OCI-LY3 (cell line): ENCODE measurements around the gene CASK.
"Not testable (repeated sequence)": the region's sequence is repeated elsewhere in the genome, so short reads cannot be mapped to it uniquely, and the experiment has no call there.

Experiments
- H2AFZ ChIP-seq: fragments of 200-600, 300-600 bp; shearing (Covaris generic); 2 replicates; pipeline ENCODE4 v1.6.0; 2014; ENCODE audit warnings: antibody characterized with exemption, low read depth, low read length
- H3K27ac ChIP-seq: fragments of 200-600, 300-600 bp; sonication (generic); 2 replicates; pipeline ENCODE4 v1.5.1; 2014; ENCODE audit warnings: mild to moderate bottlenecking, low read length, moderate library complexity, mixed read lengths
- H3K27me3 ChIP-seq: fragments of 200-600, 300-600 bp; sonication (generic); 2 replicates; pipeline ENCODE4 v1.6.1; 2014; ENCODE audit warnings: low read depth, low read length, mixed read lengths
- H3K36me3 ChIP-seq: fragments of 200-600, 300-600 bp; sonication (generic); replicated peaks from 2 replicates; pipeline ENCODE3; 2014; ENCODE audit warnings: low read depth, low read length, mixed read lengths
- H3K4me1 ChIP-seq: fragments of 300-600, 200-600 bp; sonication (generic); 2 replicates; pipeline ENCODE4 v1.6.1; 2014; ENCODE audit warnings: low read length, mixed read lengths
- H3K4me2 ChIP-seq: fragments of 200-600, 300-600 bp; sonication (generic); 2 replicates; pipeline ENCODE4 v1.6.1; 2014; ENCODE audit warnings: low read length, mixed read lengths
- H3K4me3 ChIP-seq: fragments of 300-600, 200-600 bp; sonication (generic); 2 replicates; pipeline ENCODE4 v1.5.1; 2014; ENCODE audit warnings: antibody characterized with exemption, mild to moderate bottlenecking, low read length, moderate library complexity
- H3K79me2 ChIP-seq: fragments of 300-600, 200-600 bp; shearing (Covaris generic); 2 replicates; pipeline ENCODE4 v1.6.1; 2014; ENCODE audit warnings: mild to moderate bottlenecking, low read length, mixed read lengths
- H3K9ac ChIP-seq: fragments of 300-600, 200-600 bp; shearing (Covaris generic); 2 replicates; pipeline ENCODE4 v1.6.0; 2014; ENCODE audit warnings: mild to moderate bottlenecking, low read length, moderate library complexity
- H3K9me3 ChIP-seq: fragments of 200-600, 300-600 bp; shearing (Covaris generic); 2 replicates; pipeline ENCODE4 v1.6.1; 2014; ENCODE audit warnings: low read length, mixed read lengths; ENCODE audit not compliant: insufficient read depth
- H4K20me1 ChIP-seq: fragments of 200-600, 300-600 bp; sonication (generic); 2 replicates; pipeline ENCODE4 v1.6.1; 2016; ENCODE audit warnings: low read length, mixed read lengths; ENCODE audit not compliant: insufficient read depth
- CTCF ChIP-seq: fragments of 200-600, 300-600 bp; sonication (generic); IDR thresholded peaks from 2 replicates; pipeline ENCODE4 v1.5.1; 2014; ENCODE audit warnings: antibody characterized with exemption, low read length, low read depth
- EZH2phosphoT487 ChIP-seq: fragments of 200-600 bp; shearing (Covaris generic); IDR thresholded peaks from 2 replicates; pipeline ENCODE4 v1.6.1; 2018; ENCODE audit warnings: antibody characterized with exemption, mixed run types, low read depth

CASK gene

GRCh38 chrX:41616935-41617334 is 306.4 kb downstream of the CASK start:
- Histone ChIP-seq H3K79me2 (no peaks in the 10 kb centered on the region), H3K4me3 (no peak overlapping the region), H3K27me3 (no peaks in the 10 kb centered on the region), H3K4me2 (no peak overlapping the region), H3K36me3 (no peaks in the 10 kb centered on the region), H3K9ac (no peak overlapping the region), H3K9me3 (no peaks in the 10 kb centered on the region), H4K20me1 (no peaks in the 10 kb centered on the region), H3K27ac (no peak overlapping the region), H3K4me1 (peaks cover 8% of the 10 kb centered on the region), H2AFZ (no peak overlapping the region)
- no peak for TF ChIP-seq CTCF
- no peak for TF ChIP-seq EZH2phosphoT487

GRCh38 chrX:41616255-41616654 is 307.1 kb downstream of the CASK start:
- no peaks in the 10 kb centered on the region for H3K9me3 ChIP-seq
- no peak for TF ChIP-seq EZH2phosphoT487
- TF ChIP-seq CTCF: no peak
- H4K20me1 ChIP-seq: no peaks in the 10 kb centered on the region
- H2AFZ ChIP-seq: no peak overlapping the region
- H3K79me2 ChIP-seq: no peaks in the 10 kb centered on the region
- H3K36me3 ChIP-seq: no peaks in the 10 kb centered on the region
- no peak overlapping the region for H3K4me2 ChIP-seq
- no peak overlapping the region for H3K4me3 ChIP-seq
- H3K27ac ChIP-seq: no peak overlapping the region
- H3K9ac ChIP-seq: no peak overlapping the region
- no peaks in the 10 kb centered on the region for H3K27me3 ChIP-seq
- peaks cover 8% of the 10 kb centered on the region for H3K4me1 ChIP-seq

- TF ChIP-seq CTCF (no peak), EZH2phosphoT487 (no peak)
- H3K36me3 ChIP-seq: no peaks in the 10 kb centered on the region
- no peak overlapping the region for H3K4me3 ChIP-seq
- H4K20me1 ChIP-seq: no peaks in the 10 kb centered on the region
- no peaks in the 10 kb centered on the region for H3K9me3 ChIP-seq
- H3K4me1 ChIP-seq: peaks cover 13% of the 10 kb centered on the region
- H3K27ac ChIP-seq: no peak overlapping the region
- no peaks in the 10 kb centered on the region for H3K79me2 ChIP-seq
- H3K9ac ChIP-seq: no peak overlapping the region
- no peak overlapping the region for H2AFZ ChIP-seq
- H3K4me2 ChIP-seq: no peak overlapping the region
- H3K27me3 ChIP-seq: no peaks in the 10 kb centered on the region
Measured at GRCh38 chrX:41608244-41608643, 315.1 kb downstream of the CASK start.

GRCh38 chrX:41607264-41607832 is 316.0 kb downstream of the CASK start:
- H3K27me3 ChIP-seq: no peaks in the 10 kb centered on the region
- TF ChIP-seq CTCF: no peak
- no peak for TF ChIP-seq EZH2phosphoT487
- H3K9me3 ChIP-seq: no peaks in the 10 kb centered on the region

GRCh38 chrX:41606057-41606456 is 317.3 kb downstream of the CASK start:
- H3K27ac ChIP-seq, H3K9me3 ChIP-seq, H3K9ac ChIP-seq, H3K79me2 ChIP-seq, H3K4me2 ChIP-seq, H3K36me3 ChIP-seq, H3K4me3 ChIP-seq, H2AFZ ChIP-seq, H4K20me1 ChIP-seq, H3K27me3 ChIP-seq: not testable (repeated sequence)
- H3K4me1 ChIP-seq: peaks cover 13% of the 10 kb centered on the region

More at GRCh38 chrX:41607264-41607832, 316.0 kb downstream of the CASK start:
- Histone ChIP-seq H3K4me2 (no peak overlapping the region), H3K36me3 (no peaks in the 10 kb centered on the region), H3K27ac (no peak overlapping the region), H4K20me1 (no peaks in the 10 kb centered on the region), H3K79me2 (no peaks in the 10 kb centered on the region), H2AFZ (no peak overlapping the region), H3K4me1 (peaks cover 13% of the 10 kb centered on the region), H3K9ac (no peak overlapping the region), H3K4me3 (no peak overlapping the region)
